K562 (cell line): ENCODE data around the gene TSPAN1. TPM values are rescaled to one million over a fixed set of nuclear protein-coding genes. Genes with fewer than 3 reads are reported as not detected.
A peak's percentile ranks its signal among the peaks of the same experiment; 100 is the strongest.

ENCODE experiments used
- BACH1 ChIP-seq: fragments of 200-800 bp; sonication (Bioruptor generic); IDR thresholded peaks from 2 replicates; pipeline ENCODE4 v1.6.1; 2016; ENCODE audit warnings: missing genetic modification characterization, missing compliant biosample characterization
- BCLAF1 ChIP-seq, 2 experiments: fragments of 450-650 bp in 1 of 2; IDR thresholded peaks; 2 replicates each; pipeline ENCODE4 v1.6.1; 2011 to 2017; ENCODE audit warnings: low read depth in 2 of 2, antibody characterized with exemption in 1 of 2, borderline replicate concordance in 1 of 2, low read length in 1 of 2, mild to moderate bottlenecking in 1 of 2, mixed read lengths in 1 of 2; ENCODE audit not compliant: control insufficient read depth in 1 of 2
- CREM ChIP-seq: IDR thresholded peaks from 2 replicates; pipeline ENCODE4 v1.6.1; 2014; ENCODE audit warnings: antibody characterized with exemption, low read depth
- GABPB2 ChIP-seq: fragments of 250-450 bp; sonication (Bioruptor Pico); conservative IDR thresholded peaks from 2 replicates; pipeline ENCODE4 v1.5.1; 2021; ENCODE audit warnings: mild to moderate bottlenecking
- GTF2F1 ChIP-seq: IDR thresholded peaks from 2 replicates; pipeline ENCODE4 v1.6.1; 2011; ENCODE audit warnings: low read depth, low read length, improper control_type of control experiment
- HDAC3 ChIP-seq: fragments of 450-650 bp; IDR thresholded peaks from 2 replicates; pipeline ENCODE4 v1.6.1; 2018; ENCODE audit warnings: borderline replicate concordance, mild to moderate bottlenecking, moderate library complexity; ENCODE audit not compliant: partially characterized antibody
- HMG20A ChIP-seq: fragments of 450-650 bp; formaldehyde crosslinking; conservative IDR thresholded peaks from 2 replicates; pipeline ENCODE4 v1.4.0; 2020; ENCODE audit warnings: mild to moderate bottlenecking, mixed read lengths
- HNRNPH1 ChIP-seq: fragments of 200-400 bp; formaldehyde crosslinking; optimal IDR thresholded peaks from 2 replicates; pipeline ENCODE3; 2017; ENCODE audit warnings: low read depth, mild to moderate bottlenecking, low read length, moderate library complexity
- IRF1 ChIP-seq: sonication (generic); formaldehyde crosslinking; IDR thresholded peaks from 2 replicates; pipeline ENCODE4 v1.8.0; 2022; ENCODE audit warnings: missing genetic modification reagents, mild to moderate bottlenecking, borderline replicate concordance
- POLR2AphosphoS5 ChIP-seq: IDR thresholded peaks from 2 replicates; pipeline ENCODE4 v1.6.1; 2011; ENCODE audit warnings: mild to moderate bottlenecking, low read depth, low read length, moderate library complexity; ENCODE audit not compliant: control insufficient read depth, insufficient read depth
- RHOXF2B ChIP-seq: fragments of 250-450 bp; sonication (Bioruptor Pico); conservative IDR thresholded peaks from 2 replicates; pipeline ENCODE4 v1.5.1; 2021
- SMAD4 ChIP-seq: fragments of 250-450 bp; sonication (Bioruptor Pico); conservative IDR thresholded peaks from 2 replicates; pipeline ENCODE4 v1.8.0; 2021; ENCODE audit warnings: inconsistent platforms, mild to moderate bottlenecking, moderate library complexity
- SMARCA4 ChIP-seq: fragments of 450-650 bp; IDR thresholded peaks from 2 replicates; pipeline ENCODE4 v1.6.1; 2016
- SNIP1 ChIP-seq: fragments of 450-650 bp; IDR thresholded peaks from 2 replicates; pipeline ENCODE4 v1.7.1; 2017; ENCODE audit warnings: low read depth, mild to moderate bottlenecking
- SRF ChIP-seq, 2 experiments: fragments of 250-450, 450-650 bp in 1 of 2; sonication (Bioruptor Pico) in 1 of 2; sonication (generic) in 1 of 2; formaldehyde crosslinking; IDR thresholded peaks; 2 replicates each; pipeline versions ENCODE4 v1.5.0 to v1.5.1; 2020 to 2022; ENCODE audit warnings: mild to moderate bottlenecking in 1 of 2, missing genetic modification reagents in 1 of 2
- STAG1 ChIP-seq: sonication (generic); formaldehyde crosslinking; IDR thresholded peaks from 2 replicates; pipeline ENCODE4 v1.5.0; 2020; ENCODE audit warnings: missing genetic modification reagents, borderline replicate concordance
- TBP ChIP-seq: optimal IDR thresholded peaks from 2 replicates; pipeline ENCODE3; 2011; ENCODE audit warnings: low read depth, low read length, improper control_type of control experiment
- U2AF2 ChIP-seq: fragments of 200-400 bp; formaldehyde crosslinking; optimal IDR thresholded peaks from 2 replicates; pipeline ENCODE3; 2017; ENCODE audit warnings: low read depth, mild to moderate bottlenecking, low read length
- ZNF280A ChIP-seq: fragments of 450-650 bp; IDR thresholded peaks from 2 replicates; pipeline ENCODE4 v1.6.1; 2018; ENCODE audit warnings: mild to moderate bottlenecking, low read depth; ENCODE audit not compliant: partially characterized antibody
- ZNF354B ChIP-seq: fragments of 250-450 bp; sonication (Bioruptor Pico); IDR thresholded peaks from 2 replicates; pipeline ENCODE4 v1.4.0; 2020
- polyA plus RNA-seq, 8 experiments: library from polyadenylated mRNA; depleted of rRNA in 4 of 8; stranded (reverse) in 5 of 8; unstranded in 3 of 8; fragments of >200 nt; fragmentation: Nextera tagmentation in 2 of 8; fragmentation: Illumina TruSeq in 1 of 8; extraction: Ambion mirVana in 2 of 8; extraction: Trizol in 1 of 8; gene quantifications; 2 replicates each; pipeline versions ENCODE4 v1.2.1 to v1.2.3, GENCODE V29; 2011 to 2014; ENCODE audit warnings: inconsistent platforms in 1 of 8, missing spikeins in 1 of 8
- total RNA-seq, 7 experiments: library from RNA; depleted of rRNA in 6 of 7; stranded (reverse); fragments of >200 nt in 6 of 7; fragmentation: Illumina TruSeq in 2 of 7; extraction: Trizol in 2 of 7; gene quantifications; 2 replicates each; pipeline versions ENCODE4 v1.2.1 to v1.2.3, GENCODE V29; 2011 to 2021; ENCODE audit warnings: low replicate concordance in 1 of 7
- TF ChIP-seq, protein P1 (sequence below), 2 experiments: fragments of 450-650 bp in 1 of 2; sonication (generic) in 1 of 2; formaldehyde crosslinking in 1 of 2; IDR thresholded peaks in 1 of 2; conservative IDR thresholded peaks in 1 of 2; 2 replicates each; pipeline versions ENCODE4 v1.6.1 to v1.8.1; 2016 to 2023; ENCODE audit warnings: mild to moderate bottlenecking in 2 of 2, moderate library complexity in 2 of 2, inconsistent platforms in 1 of 2, missing genetic modification reagents in 1 of 2
- TF ChIP-seq, protein P2 (sequence below): fragments of 450-650 bp; formaldehyde crosslinking; IDR thresholded peaks from 2 replicates; pipeline ENCODE4 v1.4.0; 2022; ENCODE audit warnings: mild to moderate bottlenecking, moderate library complexity

TSPAN1 gene
- total and polyA plus RNA-seq, 9 of the 15 experiments (the other 6 are each of a cell fraction or from before 2014, with no cell fraction given), result 0.58 TPM; not detected in 8

GRCh38 chr1:46133181-46133658, 41.7 kb upstream of the TSPAN1 start (continued):
- no peak for TF ChIP-seq BCLAF1 (IDR thresholded peaks at IDR 0.05; ENCODE audit: borderline replicate concordance in 1 of 2, control insufficient read depth in 1 of 2, low read depth in 2 of 2, low read length in 1 of 2)
- TF ChIP-seq GABPB2 (CRISPR knock-in tag), result no peak
- TF ChIP-seq HMG20A (CRISPR knock-in tag), result no peak
- TF ChIP-seq HDAC3, result no peak
- TF ChIP-seq ZNF280A, result no peak
- no peak for TF ChIP-seq BACH1 (tag)
- no peak for TF ChIP-seq SMARCA4
- no peak for TF ChIP-seq TBP
- TF ChIP-seq HNRNPH1, result no peak
- TF ChIP-seq SNIP1, result no peak
- no peak for TF ChIP-seq STAG1
- TF ChIP-seq, protein P1, sequence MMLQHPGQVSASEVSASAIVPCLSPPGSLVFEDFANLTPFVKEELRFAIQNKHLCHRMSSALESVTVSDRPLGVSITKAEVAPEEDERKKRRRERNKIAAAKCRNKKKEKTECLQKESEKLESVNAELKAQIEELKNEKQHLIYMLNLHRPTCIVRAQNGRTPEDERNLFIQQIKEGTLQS (IDR thresholded peaks at IDR 0.05), result no peak
- TF ChIP-seq, protein P1 (CRISPR knock-in tag; conservative IDR thresholded peaks at IDR 0.05), result no peak
- no peak for TF ChIP-seq U2AF2
- no peak for TF ChIP-seq SRF (CRISPR knock-in tag; IDR thresholded peaks at IDR 0.05)
- peak; percentile 35; the same call in 1 of the 2 replicates for TF ChIP-seq CREM
- TF ChIP-seq GTF2F1, result no peak
- no peak for TF ChIP-seq POLR2AphosphoS5
- no peak for TF ChIP-seq ZNF354B
- no peak for TF ChIP-seq IRF1 (CRISPR knock-in tag)
- no peak for TF ChIP-seq SMAD4 (CRISPR knock-in tag)
- no peak for TF ChIP-seq RHOXF2B (CRISPR knock-in tag)
- TF ChIP-seq, protein P2, sequence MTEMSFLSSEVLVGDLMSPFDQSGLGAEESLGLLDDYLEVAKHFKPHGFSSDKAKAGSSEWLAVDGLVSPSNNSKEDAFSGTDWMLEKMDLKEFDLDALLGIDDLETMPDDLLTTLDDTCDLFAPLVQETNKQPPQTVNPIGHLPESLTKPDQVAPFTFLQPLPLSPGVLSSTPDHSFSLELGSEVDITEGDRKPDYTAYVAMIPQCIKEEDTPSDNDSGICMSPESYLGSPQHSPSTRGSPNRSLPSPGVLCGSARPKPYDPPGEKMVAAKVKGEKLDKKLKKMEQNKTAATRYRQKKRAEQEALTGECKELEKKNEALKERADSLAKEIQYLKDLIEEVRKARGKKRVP (CRISPR knock-in tag), result 0 out of 2 replicates have a peak, but pooled peaks have one; percentile 32
